Muscle layer of colon (tissue), 2 donors: Measurements from ENCODE around the gene TRANK1.
"Not testable (repeated sequence)": the region's sequence is repeated elsewhere in the genome, so short reads cannot be mapped to it uniquely, and the experiment has no call there.

Experiments
- H3K27ac ChIP-seq: one replicate; pipeline ENCODE4 v1.7.0; 2013; ENCODE audit warnings: low read depth, mild to moderate bottlenecking, low read length, moderate library complexity
- H3K27me3 ChIP-seq, 2 donors: one replicate each; pipeline ENCODE4 v1.7.0; 2013; ENCODE audit warnings: low read length in 2 of 2, mild to moderate bottlenecking in 2 of 2; ENCODE audit not compliant: insufficient read depth in 2 of 2, control insufficient read depth in 1 of 2
- H3K36me3 ChIP-seq: one replicate; pipeline ENCODE4 v1.7.0; 2013; ENCODE audit warnings: mild to moderate bottlenecking, low read length; ENCODE audit not compliant: insufficient read depth
- H3K4me1 ChIP-seq: one replicate; pipeline ENCODE4 v1.7.0; 2013; ENCODE audit warnings: mild to moderate bottlenecking, low read length; ENCODE audit not compliant: insufficient read depth
- H3K4me3 ChIP-seq, 2 donors: one replicate each; pipeline ENCODE4 v1.7.0; 2013; ENCODE audit warnings: low read length in 2 of 2, low read depth in 1 of 2, mild to moderate bottlenecking in 1 of 2, moderate library complexity in 1 of 2
- H3K9ac ChIP-seq: one replicate; pipeline ENCODE4 v1.7.0; 2013; ENCODE audit warnings: low read length
- H3K9me3 ChIP-seq: one replicate; pipeline ENCODE4 v1.7.0; 2013; ENCODE audit warnings: mild to moderate bottlenecking, low read length
- donor health status: abdominal sarcoma.
- donor health status: Adenocarcinoma of cecum.

The TRANK1 gene

DNA sequence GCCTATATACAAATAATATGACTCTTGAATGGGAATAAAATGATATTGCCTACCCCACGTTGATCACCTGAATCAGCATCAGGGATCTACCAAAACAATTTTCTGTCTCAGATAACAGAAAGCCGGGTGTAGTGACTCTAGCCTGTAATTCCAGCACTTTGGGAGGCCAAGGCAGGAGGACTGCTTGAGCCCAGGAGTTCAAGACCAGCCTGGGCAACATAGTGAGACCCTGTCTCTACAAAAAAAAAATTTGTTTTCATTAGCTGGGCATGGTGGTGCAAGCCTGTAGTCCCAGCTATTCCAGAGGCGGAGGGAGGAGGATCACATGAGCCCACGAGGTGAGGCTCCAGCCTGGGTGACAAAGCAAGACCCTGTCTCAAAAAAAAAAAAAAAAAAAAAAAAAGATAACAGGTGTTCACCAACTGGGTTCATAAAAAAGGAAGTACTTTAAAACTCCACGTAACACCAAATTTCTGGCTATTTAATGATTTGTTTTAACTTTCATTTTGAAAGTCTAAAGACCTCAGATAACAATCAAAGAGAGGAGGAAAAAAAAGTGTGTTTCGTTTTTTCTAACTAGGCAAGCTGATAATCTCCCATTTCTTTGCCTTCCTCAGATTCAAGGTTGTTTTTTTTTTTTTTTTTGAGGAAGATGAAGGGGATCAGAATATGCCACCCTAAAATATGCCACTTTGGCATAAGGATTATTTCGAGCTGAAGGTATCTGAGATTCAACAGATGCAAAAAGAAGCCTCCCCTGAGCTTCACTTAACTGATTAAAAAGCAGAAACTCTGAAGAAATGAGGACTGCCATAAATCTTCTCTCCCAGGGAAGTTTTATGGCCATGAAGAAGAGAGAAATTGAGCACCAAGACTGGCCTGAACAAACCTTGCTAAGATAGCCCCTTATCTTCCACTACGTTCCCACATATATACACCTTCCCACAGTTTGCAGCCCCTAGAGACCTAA, 44.1 kb downstream of the TRANK1 start:
- no peaks in the 10 kb centered on the region for H3K27me3 ChIP-seq
- H3K36me3 ChIP-seq, result peaks cover 14% of the 10 kb centered on the region
- H3K9ac ChIP-seq, result no peak overlapping the region
- no peaks in the 10 kb centered on the region for H3K4me1 ChIP-seq
- H3K4me3 ChIP-seq, result no peak overlapping the region
- no peaks in the 10 kb centered on the region for H3K9me3 ChIP-seq
- no peak overlapping the region for H3K27ac ChIP-seq

DNA sequence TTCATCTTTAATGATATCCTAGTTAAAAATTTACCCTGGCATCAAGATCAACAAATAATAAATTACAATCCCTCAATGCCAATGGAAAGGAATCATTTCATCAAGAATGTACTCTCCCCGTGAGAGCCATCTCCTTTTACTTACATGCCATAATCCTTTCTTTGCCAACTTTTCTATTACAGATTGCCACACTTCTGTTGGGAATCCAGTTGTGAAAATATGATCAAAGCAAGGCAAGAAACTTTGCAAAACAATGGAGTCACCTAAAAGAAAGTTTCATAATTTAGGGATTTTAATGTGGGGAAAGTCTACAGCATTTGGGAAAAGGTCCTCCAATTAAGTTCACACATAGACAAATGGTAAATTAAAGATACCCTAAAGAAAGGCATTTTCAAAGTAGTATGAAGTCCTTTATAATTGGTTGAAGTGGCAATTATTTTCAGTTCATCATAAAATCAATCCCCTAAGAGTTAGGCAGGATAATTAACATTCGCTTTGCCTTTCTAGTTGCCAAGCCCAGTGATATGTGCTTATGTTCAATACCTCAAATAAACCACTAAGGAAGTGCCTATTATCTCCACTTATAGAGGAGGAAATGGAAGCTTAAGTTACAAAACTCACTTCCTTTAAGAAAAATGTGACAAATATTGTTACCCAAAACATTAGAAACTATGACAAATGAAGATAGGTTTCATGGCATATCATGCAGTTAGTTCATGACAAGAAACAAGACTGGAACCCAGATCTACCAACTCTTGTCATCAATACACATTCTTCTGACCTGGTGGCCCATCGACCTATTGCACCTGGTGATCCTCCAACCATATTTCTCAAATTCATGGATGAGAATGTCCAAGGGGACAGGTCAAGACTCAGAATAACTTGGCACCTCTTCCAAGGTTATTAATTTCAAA, 49.1 kb downstream of the TRANK1 start:
- no peak overlapping the region for H3K27ac ChIP-seq
- no peaks in the 10 kb centered on the region for H3K9me3 ChIP-seq
- H3K36me3 ChIP-seq, result peaks cover 11% of the 10 kb centered on the region
- no peaks in the 10 kb centered on the region for H3K27me3 ChIP-seq
- peaks cover 6% of the 10 kb centered on the region for H3K4me1 ChIP-seq
- no peak overlapping the region for H3K4me3 ChIP-seq
- no peak overlapping the region for H3K9ac ChIP-seq

DNA sequence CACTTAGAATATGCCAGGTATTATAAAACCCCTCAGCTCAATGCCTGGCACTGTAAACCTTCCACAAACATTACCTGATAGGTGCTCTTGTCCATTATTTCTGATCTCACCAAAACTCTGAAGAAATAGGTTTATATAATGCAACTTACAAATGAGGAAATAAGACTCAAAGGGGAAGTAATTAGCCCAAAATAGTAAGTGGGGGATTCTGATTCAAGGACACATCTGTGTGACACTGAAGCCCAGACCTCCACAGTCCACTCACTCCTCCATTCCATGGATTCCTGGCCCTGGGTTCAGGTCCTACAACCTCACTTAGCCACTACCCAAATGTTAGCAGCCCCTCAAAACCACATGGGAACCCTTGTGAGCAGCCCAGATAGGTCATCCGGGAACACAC, 49.9 kb downstream of the TRANK1 start:
- H3K36me3 ChIP-seq, result peaks cover 18% of the 10 kb centered on the region

DNA sequence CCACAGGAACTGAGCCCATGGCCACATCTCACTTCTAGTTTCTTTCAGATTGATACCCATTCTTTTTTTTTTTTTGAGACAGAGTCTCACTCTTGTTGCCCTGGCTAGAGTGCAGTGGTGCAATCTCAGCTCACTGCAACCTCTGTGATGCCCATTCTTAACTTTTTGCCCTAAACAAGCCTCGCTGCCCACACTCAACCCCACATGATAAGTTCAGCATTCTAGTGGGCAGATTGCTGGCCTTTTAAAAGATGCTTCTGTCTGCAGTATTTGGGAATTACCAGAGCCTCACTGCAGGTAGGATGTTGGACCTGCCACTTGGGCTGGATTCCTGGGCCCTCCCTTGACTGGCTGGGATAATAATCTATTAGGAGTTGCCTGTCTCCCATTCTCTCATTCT, 51.0 kb downstream of the TRANK1 start:
- no peak overlapping the region for H3K9ac ChIP-seq
- H3K9me3 ChIP-seq, result no peaks in the 10 kb centered on the region
- no peaks in the 10 kb centered on the region for H3K27me3 ChIP-seq
- peaks cover 6% of the 10 kb centered on the region for H3K4me1 ChIP-seq
- H3K4me3 ChIP-seq, result no peak overlapping the region
- H3K36me3 ChIP-seq, result peaks cover 20% of the 10 kb centered on the region
- no peak overlapping the region for H3K27ac ChIP-seq

More for the DNA sequence above, 49.9 kb downstream of the TRANK1 start:
- H3K27ac ChIP-seq, result no peak overlapping the region
- H3K9ac ChIP-seq, result no peak overlapping the region
- no peaks in the 10 kb centered on the region for H3K9me3 ChIP-seq
- H3K27me3 ChIP-seq, result no peaks in the 10 kb centered on the region
- H3K4me1 ChIP-seq, result peaks cover 6% of the 10 kb centered on the region
- no peak overlapping the region for H3K4me3 ChIP-seq

DNA sequence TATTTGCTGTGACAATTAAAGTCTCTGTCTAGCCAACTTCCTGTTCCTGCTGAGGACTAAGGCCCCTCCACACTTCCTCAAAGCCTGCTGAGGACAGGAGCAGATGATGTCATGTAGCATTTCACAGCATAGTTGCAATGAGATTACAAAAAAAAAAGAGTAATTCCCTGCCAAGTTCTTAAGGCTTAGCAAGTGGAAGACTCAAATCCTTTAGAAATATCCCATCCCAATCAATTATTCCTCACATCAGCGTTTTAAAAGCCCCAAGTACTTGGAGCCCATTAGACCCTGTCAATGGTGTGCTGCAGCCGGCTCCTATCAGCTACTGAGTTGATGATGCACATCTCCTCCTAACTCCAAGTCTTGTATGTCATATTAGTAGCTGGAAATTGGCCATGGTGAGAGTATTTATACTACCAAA, 51.7 kb downstream of the TRANK1 start:
- peaks cover 20% of the 10 kb centered on the region for H3K36me3 ChIP-seq
- H3K27ac ChIP-seq, result no peak overlapping the region

DNA sequence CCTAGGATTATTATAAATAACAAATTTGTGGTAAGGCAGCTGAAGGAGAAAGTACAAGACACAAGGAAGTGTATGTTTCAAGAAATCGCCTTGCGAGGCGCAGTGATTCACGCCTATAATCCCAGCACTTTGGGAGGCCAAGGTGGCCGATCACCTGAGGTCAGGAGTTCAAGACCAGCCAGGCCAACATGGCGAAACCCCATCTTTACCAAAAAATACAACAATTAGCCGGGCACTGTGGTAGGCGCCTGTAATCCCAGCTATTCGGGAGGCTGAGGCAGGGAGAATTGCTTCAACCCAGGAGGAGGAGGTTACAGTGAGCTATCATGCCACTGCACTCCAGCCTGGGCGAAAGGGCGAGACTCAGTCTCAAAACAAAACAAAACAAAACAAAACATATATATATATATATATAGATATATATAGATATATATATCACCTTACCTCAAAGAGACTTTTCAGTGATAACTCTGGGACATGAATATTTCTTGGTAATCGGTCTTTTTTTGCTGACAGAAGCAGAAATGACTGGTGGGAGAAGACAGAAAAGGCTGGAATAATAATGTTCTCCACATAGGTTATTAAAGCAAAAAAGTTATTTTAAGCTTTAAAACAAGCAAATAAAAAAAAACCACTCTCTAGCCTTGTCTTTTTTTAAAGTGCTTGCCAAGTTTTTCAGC, 52.3 kb downstream of the TRANK1 start:
- no peak overlapping the region for H3K27ac ChIP-seq
- H3K4me1 ChIP-seq, result peaks cover 6% of the 10 kb centered on the region
- H3K9me3 ChIP-seq, result no peaks in the 10 kb centered on the region
- peaks cover 20% of the 10 kb centered on the region for H3K36me3 ChIP-seq
- no peak overlapping the region for H3K9ac ChIP-seq
- no peak overlapping the region for H3K4me3 ChIP-seq
- no peaks in the 10 kb centered on the region for H3K27me3 ChIP-seq

More for the DNA sequence above, 51.7 kb downstream of the TRANK1 start:
- H3K9me3 ChIP-seq, result no peaks in the 10 kb centered on the region
- peaks cover 6% of the 10 kb centered on the region for H3K4me1 ChIP-seq
- H3K9ac ChIP-seq, result no peak overlapping the region
- H3K4me3 ChIP-seq, result no peak overlapping the region
- no peaks in the 10 kb centered on the region for H3K27me3 ChIP-seq

DNA sequence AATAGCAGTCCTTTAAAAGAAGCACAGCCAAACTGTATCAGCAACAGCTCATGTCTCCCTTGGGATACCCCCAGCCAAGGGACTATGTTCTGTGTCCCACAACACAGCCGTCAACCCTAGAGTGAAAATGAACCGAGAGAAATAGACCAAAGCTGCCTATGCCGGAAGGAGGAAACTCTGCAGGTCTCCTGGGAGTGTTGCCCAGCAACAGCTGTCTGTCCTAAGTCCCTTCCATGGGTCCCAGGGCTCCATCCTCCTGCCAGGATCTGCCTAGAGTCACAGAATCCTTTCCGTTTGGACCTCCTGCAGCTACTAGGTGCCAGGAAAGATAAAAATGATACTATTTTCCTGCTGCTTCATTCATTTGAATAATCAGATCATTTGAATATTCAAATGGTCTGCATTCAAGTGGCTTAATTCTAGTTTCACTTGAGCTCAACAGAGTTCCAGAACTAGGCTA, 53.1 kb downstream of the TRANK1 start:
- H3K27me3 ChIP-seq, result no peaks in the 10 kb centered on the region
- no peak overlapping the region for H3K9ac ChIP-seq
- H3K27ac ChIP-seq, result no peak overlapping the region
- H3K4me1 ChIP-seq, result peaks cover 6% of the 10 kb centered on the region
- H3K4me3 ChIP-seq, result no peak overlapping the region
- no peaks in the 10 kb centered on the region for H3K9me3 ChIP-seq
- peaks cover 20% of the 10 kb centered on the region for H3K36me3 ChIP-seq

DNA sequence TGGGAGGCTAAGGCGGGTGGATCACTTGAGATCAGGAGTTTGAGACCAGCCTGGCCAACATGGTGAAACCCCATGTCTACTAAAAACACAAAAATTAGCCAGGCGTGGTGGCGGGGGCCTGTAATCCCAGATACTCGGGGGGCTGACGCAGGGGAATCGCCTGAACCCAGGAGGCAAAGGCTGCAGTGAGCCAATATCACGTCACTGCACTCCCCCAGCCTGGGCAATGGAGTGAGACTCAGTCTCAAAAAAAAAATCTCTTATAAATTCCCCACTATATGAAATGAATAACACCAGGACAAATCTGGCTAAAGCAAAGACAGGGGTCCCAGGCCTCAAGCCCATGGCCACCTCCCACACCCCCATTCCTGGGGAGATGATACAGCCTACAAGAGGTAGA, 53.8 kb downstream of the TRANK1 start:
- peaks cover 20% of the 10 kb centered on the region for H3K36me3 ChIP-seq
- H3K27ac ChIP-seq, H3K9ac ChIP-seq, H3K4me1 ChIP-seq, H3K9me3 ChIP-seq, H3K27me3 ChIP-seq, H3K4me3 ChIP-seq: not testable (repeated sequence)

DNA sequence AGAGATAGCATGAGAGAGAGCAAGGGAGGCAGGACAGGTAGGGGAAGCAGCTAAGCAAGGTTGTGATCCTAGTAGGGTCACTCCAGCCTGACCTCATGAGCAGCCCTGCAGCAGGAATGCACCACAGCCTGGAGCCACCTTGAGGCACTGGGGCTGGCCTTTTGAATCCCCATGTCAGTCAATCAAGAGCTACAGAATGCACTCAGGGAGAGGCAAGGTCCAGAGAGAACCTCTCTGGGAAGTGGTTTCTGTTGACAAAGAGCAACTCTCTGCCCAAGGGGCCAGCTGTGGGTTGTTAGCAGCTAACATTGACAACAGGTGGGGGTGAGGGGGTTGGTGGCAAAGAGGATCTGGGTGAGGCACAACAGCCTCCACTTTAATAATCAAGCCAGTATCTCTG, 54.6 kb downstream of the TRANK1 start:
- Histone ChIP-seq H3K9me3 (no peaks in the 10 kb centered on the region), H3K27ac (no peak overlapping the region), H3K4me1 (peaks cover 6% of the 10 kb centered on the region), H3K36me3 (peaks cover 20% of the 10 kb centered on the region), H3K27me3 (no peaks in the 10 kb centered on the region), H3K9ac (no peak overlapping the region), H3K4me3 (no peak overlapping the region)

DNA sequence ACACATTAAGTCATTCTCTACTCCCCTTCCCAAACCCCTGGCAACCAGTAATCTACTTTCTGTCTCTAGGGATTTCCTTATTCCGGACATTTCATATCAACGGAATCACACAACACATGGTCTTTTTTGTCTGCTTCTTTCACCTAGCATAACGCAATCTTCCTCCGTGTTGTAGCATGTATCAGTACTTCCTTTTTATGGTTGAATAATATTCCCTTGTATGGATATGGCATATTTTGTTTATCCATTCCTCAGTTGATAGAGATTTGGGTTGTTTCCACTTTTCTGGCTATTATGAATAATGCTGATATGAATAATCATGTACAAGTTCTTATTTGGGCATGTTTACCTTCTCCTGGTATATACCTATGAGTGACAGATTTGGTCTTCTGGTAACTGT, 63.1 kb downstream of the TRANK1 start:
- no peak overlapping the region for H3K27ac ChIP-seq
- no peaks in the 10 kb centered on the region for H3K4me1 ChIP-seq
- no peaks in the 10 kb centered on the region for H3K27me3 ChIP-seq
- no peaks in the 10 kb centered on the region for H3K9me3 ChIP-seq
- H3K36me3 ChIP-seq, result no peaks in the 10 kb centered on the region
- H3K4me3 ChIP-seq, result no peak overlapping the region
- H3K9ac ChIP-seq, result no peak overlapping the region

DNA sequence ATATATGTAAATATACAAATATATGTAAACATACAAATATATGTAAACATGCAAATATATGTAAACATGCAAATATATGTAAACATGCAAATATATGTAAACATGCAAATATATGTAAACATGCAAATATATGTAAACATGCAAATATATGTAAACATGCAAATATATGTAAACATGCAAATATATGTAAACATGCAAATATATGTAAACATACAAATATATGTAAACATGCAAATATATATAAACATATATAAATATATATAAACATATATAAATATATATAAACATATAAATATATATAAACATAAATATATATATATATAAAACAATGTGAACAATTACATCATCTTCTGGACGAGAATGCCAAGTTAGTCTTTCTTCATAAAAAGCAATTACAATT, 65.0 kb downstream of the TRANK1 start:
- H3K27me3 ChIP-seq, H3K4me1 ChIP-seq, H3K27ac ChIP-seq, H3K9ac ChIP-seq, H3K36me3 ChIP-seq, H3K4me3 ChIP-seq, H3K9me3 ChIP-seq: not testable (repeated sequence)
